ENCODE measurements around the gene ARID2. TPM values are rescaled to one million over a fixed set of nuclear protein-coding genes. Genes with fewer than 3 reads are reported as not detected.

The ARID2 gene
- total and polyA plus RNA-seq, 4 donors: 1.8 to 17.8 (median 13.2) TPM

DNA sequence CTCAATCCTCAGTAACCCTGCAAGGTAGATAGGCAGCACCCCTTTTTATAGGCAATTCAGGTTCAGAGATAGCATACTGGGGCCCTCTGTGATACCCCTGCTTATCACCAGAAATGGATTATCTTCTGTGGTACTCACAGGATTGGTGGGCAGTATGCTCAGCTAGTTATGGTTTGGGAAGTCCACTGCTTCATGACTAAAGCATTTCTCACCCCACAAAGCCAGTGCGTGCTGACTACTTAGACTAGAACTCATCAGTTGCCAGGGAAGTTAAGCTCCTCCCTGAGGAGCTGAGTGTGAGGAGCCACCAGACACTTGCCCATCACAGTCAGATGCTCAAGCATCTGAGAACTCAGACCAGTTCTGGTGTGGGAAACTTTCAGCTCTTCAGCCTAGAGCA, 184.6 kb downstream of the ARID2 start:
- DNase-seq (ENCODE audit: low spot score): no peak
- peaks cover 0 to 5% (median 2%) of the 10 kb centered on the region in 4 donors for H3K36me3 ChIP-seq (ENCODE audit: control insufficient read depth in 4 of 4, insufficient read depth in 3 of 4, low read depth in 1 of 4, low read length in 3 of 4)
- 59% methylated on average over 1 of the region's 1 CpG for WGBS
- H3K27me3 ChIP-seq (ENCODE audit: control insufficient read depth in 4 of 4, insufficient read depth in 4 of 4, low read length in 3 of 4): no peaks in the 10 kb centered on the region
- H3K9ac ChIP-seq (ENCODE audit: low read depth in 1 of 2, low read length in 2 of 2): no peak overlapping the region
- no peaks in the 10 kb centered on the region for H3K9me3 ChIP-seq (ENCODE audit: control insufficient read depth in 4 of 4, low read length in 3 of 4)
- peaks cover 0 to under 1% (median 0%) of the 10 kb centered on the region in 4 donors for H3K4me1 ChIP-seq (ENCODE audit: control insufficient read depth in 4 of 4, insufficient read depth in 4 of 4, low read length in 3 of 4)
- no peak overlapping the region for H3K27ac ChIP-seq (ENCODE audit: low read depth in 1 of 2, low read length in 2 of 2)
- TF ChIP-seq, protein P1, sequence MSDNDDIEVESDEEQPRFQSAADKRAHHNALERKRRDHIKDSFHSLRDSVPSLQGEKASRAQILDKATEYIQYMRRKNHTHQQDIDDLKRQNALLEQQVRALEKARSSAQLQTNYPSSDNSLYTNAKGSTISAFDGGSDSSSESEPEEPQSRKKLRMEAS (IDR thresholded peaks at IDR 0.05): no peak
- TF ChIP-seq HNF4A (conservative IDR thresholded peaks at IDR 0.05): no peak
- TF ChIP-seq, protein P2, sequence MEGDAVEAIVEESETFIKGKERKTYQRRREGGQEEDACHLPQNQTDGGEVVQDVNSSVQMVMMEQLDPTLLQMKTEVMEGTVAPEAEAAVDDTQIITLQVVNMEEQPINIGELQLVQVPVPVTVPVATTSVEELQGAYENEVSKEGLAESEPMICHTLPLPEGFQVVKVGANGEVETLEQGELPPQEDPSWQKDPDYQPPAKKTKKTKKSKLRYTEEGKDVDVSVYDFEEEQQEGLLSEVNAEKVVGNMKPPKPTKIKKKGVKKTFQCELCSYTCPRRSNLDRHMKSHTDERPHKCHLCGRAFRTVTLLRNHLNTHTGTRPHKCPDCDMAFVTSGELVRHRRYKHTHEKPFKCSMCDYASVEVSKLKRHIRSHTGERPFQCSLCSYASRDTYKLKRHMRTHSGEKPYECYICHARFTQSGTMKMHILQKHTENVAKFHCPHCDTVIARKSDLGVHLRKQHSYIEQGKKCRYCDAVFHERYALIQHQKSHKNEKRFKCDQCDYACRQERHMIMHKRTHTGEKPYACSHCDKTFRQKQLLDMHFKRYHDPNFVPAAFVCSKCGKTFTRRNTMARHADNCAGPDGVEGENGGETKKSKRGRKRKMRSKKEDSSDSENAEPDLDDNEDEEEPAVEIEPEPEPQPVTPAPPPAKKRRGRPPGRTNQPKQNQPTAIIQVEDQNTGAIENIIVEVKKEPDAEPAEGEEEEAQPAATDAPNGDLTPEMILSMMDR (IDR thresholded peaks at IDR 0.05; ENCODE audit: low read depth, low read length, missing input control): no peak
- no peak for TF ChIP-seq YY1 (IDR thresholded peaks at IDR 0.05)
- no peak for TF ChIP-seq SP1 (IDR thresholded peaks at IDR 0.05)
- TF ChIP-seq, protein P3, sequence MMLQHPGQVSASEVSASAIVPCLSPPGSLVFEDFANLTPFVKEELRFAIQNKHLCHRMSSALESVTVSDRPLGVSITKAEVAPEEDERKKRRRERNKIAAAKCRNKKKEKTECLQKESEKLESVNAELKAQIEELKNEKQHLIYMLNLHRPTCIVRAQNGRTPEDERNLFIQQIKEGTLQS (IDR thresholded peaks at IDR 0.05): no peak
- TF ChIP-seq NR2F2 (IDR thresholded peaks at IDR 0.05): no peak
- no peak for TF ChIP-seq TAF1 (conservative IDR thresholded peaks at IDR 0.05)
- H3K4me3 ChIP-seq (ENCODE audit: low read depth in 1 of 3, low read length in 3 of 3): no peak overlapping the region

DNA sequence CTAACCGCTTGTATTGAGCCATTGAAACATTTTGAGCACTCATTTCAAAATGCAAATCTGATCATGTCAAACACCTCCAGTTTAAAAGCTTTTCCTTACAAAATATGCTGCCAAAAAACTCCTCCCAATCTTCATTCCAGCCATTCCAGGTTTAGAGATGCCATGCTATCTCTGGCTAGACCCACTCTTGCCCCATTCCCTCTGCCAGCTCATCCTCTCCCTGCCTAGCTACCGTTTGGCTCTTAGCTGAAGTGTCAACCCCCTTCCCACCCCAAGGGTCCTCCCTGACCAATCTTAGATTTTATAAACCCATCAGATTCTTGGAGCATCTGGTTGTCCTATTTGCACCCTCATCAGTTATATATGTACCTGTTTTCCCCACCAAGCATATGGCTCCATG, 185.9 kb downstream of the ARID2 start:
- 82% methylated on average over 2 of the region's 2 CpGs for WGBS
- H3K9ac ChIP-seq (ENCODE audit: low read depth in 1 of 2, low read length in 2 of 2): no peak overlapping the region
- H3K4me3 ChIP-seq (ENCODE audit: low read depth in 1 of 3, low read length in 3 of 3): no peak overlapping the region
- no peak for DNase-seq (ENCODE audit: low spot score)
- H3K27ac ChIP-seq (ENCODE audit: low read depth in 1 of 2, low read length in 2 of 2): no peak overlapping the region
- peaks cover 0 to 5% (median 2%) of the 10 kb centered on the region in 4 donors for H3K36me3 ChIP-seq (ENCODE audit: control insufficient read depth in 4 of 4, insufficient read depth in 3 of 4, low read depth in 1 of 4, low read length in 3 of 4)
- no peaks in the 10 kb centered on the region for H3K9me3 ChIP-seq (ENCODE audit: control insufficient read depth in 4 of 4, low read length in 3 of 4)
- H3K27me3 ChIP-seq (ENCODE audit: control insufficient read depth in 4 of 4, insufficient read depth in 4 of 4, low read length in 3 of 4): no peaks in the 10 kb centered on the region
- no peak for TF ChIP-seq HNF4A (conservative IDR thresholded peaks at IDR 0.05)
- TF ChIP-seq, protein P1 (IDR thresholded peaks at IDR 0.05): no peak
- TF ChIP-seq SP1 (IDR thresholded peaks at IDR 0.05): no peak
- H3K4me1 ChIP-seq (ENCODE audit: control insufficient read depth in 4 of 4, insufficient read depth in 4 of 4, low read length in 3 of 4): no peaks in the 10 kb centered on the region

DNA sequence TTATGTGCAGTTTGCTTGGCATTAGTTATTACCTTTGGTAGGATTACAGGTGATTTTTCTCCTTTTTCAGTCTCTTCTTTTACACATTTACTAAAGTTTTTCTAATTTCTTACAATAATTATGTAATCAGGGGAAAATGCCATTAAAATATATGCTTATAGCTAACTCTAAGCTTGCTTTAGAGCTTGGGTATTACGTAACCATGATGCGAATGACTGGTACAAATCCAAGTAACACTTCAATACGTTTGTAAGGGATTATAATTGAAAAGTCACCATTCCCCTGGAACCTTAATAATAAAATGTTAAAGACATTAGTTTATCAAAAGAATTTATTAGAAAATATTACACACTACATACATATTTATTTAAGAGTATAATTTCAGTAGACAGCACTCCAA, 189.3 kb downstream of the ARID2 start:
- Histone ChIP-seq H3K4me3 (ENCODE audit: low read depth in 1 of 3, low read length in 3 of 3) (no peak overlapping the region), H3K36me3 (ENCODE audit: control insufficient read depth in 4 of 4, insufficient read depth in 3 of 4, low read depth in 1 of 4, low read length in 3 of 4) (peaks cover 2 to 14% (median 12%) of the 10 kb centered on the region in 4 donors), H3K27me3 (ENCODE audit: control insufficient read depth in 4 of 4, insufficient read depth in 4 of 4, low read length in 3 of 4) (no peaks in the 10 kb centered on the region), H3K9ac (ENCODE audit: low read depth in 1 of 2, low read length in 2 of 2) (no peak overlapping the region), H3K9me3 (ENCODE audit: control insufficient read depth in 4 of 4, low read length in 3 of 4) (no peaks in the 10 kb centered on the region), H3K27ac (ENCODE audit: low read depth in 1 of 2, low read length in 2 of 2) (no peak overlapping the region), H3K4me1 (ENCODE audit: control insufficient read depth in 4 of 4, insufficient read depth in 4 of 4, low read length in 3 of 4) (no peaks in the 10 kb centered on the region)
- TF ChIP-seq, protein P2 (IDR thresholded peaks at IDR 0.05; ENCODE audit: low read depth, low read length, missing input control): no peak
- TF ChIP-seq FOXA1 (IDR thresholded peaks at IDR 0.05) (no peak), SP1 (IDR thresholded peaks at IDR 0.05) (no peak), HNF4A (conservative IDR thresholded peaks at IDR 0.05) (no peak)
- WGBS: 89% methylated on average over 3 of the region's 3 CpGs
- DNase-seq (ENCODE audit: low spot score): no peak
